ENCODE measurements around the gene THEMIS. TPM values are rescaled to one million over a fixed set of nuclear protein-coding genes. Genes with fewer than 3 reads are reported as not detected.
A peak's percentile ranks its signal among the peaks of the same experiment; 100 is the strongest.

THEMIS gene
- total RNA-seq, 1 donor = under 0.01 TPM

DNA sequence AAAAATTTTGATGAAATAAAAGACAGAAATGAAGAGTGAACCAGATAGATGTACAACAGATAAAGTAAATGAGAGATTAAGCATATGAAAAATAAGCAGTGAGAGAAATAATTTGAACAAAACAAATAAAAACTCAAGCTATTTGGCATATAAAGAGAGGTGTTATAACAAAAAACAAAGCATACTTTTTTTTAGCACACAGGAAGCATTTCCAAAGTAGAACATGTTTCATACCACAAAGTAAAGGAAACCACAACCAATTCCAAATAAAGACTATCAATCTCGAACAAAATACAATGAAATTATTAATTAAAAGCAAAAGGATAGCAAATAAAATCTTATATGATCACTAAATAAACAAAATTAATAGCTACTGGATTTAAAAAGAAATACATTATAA, 6.8 kb downstream of the THEMIS start:
- no peak overlapping the region for H2AFZ ChIP-seq (ENCODE audit: low read length)
- no peak for DNase-seq (ENCODE audit: insufficient read length, low spot score, missing footprints)
- no peaks in the 10 kb centered on the region for H3K4me1 ChIP-seq (ENCODE audit: insufficient read depth, low read length)
- no peaks in the 10 kb centered on the region for H3K36me3 ChIP-seq (ENCODE audit: insufficient read depth, low read length)
- H3K27me3 ChIP-seq (ENCODE audit: insufficient read depth, low read length) = no peaks in the 10 kb centered on the region
- no peak overlapping the region for H3K27ac ChIP-seq (ENCODE audit: low read depth, low read length)
- TF ChIP-seq, protein P1, sequence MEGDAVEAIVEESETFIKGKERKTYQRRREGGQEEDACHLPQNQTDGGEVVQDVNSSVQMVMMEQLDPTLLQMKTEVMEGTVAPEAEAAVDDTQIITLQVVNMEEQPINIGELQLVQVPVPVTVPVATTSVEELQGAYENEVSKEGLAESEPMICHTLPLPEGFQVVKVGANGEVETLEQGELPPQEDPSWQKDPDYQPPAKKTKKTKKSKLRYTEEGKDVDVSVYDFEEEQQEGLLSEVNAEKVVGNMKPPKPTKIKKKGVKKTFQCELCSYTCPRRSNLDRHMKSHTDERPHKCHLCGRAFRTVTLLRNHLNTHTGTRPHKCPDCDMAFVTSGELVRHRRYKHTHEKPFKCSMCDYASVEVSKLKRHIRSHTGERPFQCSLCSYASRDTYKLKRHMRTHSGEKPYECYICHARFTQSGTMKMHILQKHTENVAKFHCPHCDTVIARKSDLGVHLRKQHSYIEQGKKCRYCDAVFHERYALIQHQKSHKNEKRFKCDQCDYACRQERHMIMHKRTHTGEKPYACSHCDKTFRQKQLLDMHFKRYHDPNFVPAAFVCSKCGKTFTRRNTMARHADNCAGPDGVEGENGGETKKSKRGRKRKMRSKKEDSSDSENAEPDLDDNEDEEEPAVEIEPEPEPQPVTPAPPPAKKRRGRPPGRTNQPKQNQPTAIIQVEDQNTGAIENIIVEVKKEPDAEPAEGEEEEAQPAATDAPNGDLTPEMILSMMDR (IDR thresholded peaks at IDR 0.05; ENCODE audit: extremely low read depth, low read depth, low read length) = no peak
- no peaks in the 10 kb centered on the region for H3K9me3 ChIP-seq (ENCODE audit: low read depth, low read length)
- H3K4me2 ChIP-seq (ENCODE audit: insufficient read depth, low read length) = no peak overlapping the region
- no peaks in the 10 kb centered on the region for H3K79me2 ChIP-seq (ENCODE audit: insufficient read depth, low read length)
- no peak overlapping the region for H3K4me3 ChIP-seq (ENCODE audit: insufficient read depth, low read length)
- no peaks in the 10 kb centered on the region for H4K20me1 ChIP-seq (ENCODE audit: insufficient read depth, low read length)

- no peak overlapping the region for H3K27ac ChIP-seq (ENCODE audit: low read depth, low read length)
- no peaks in the 10 kb centered on the region for H3K79me2 ChIP-seq (ENCODE audit: insufficient read depth, low read length)
- DNase-seq (ENCODE audit: insufficient read length, low spot score, missing footprints) = no peak
- no peaks in the 10 kb centered on the region for H3K4me1 ChIP-seq (ENCODE audit: insufficient read depth, low read length)
- H3K36me3 ChIP-seq (ENCODE audit: insufficient read depth, low read length) = no peaks in the 10 kb centered on the region
- no peaks in the 10 kb centered on the region for H3K9me3 ChIP-seq (ENCODE audit: low read depth, low read length)
- H4K20me1 ChIP-seq (ENCODE audit: insufficient read depth, low read length) = no peaks in the 10 kb centered on the region
- H3K4me2 ChIP-seq (ENCODE audit: insufficient read depth, low read length) = no peak overlapping the region
- no peaks in the 10 kb centered on the region for H3K27me3 ChIP-seq (ENCODE audit: insufficient read depth, low read length)
- no peak overlapping the region for H3K4me3 ChIP-seq (ENCODE audit: insufficient read depth, low read length)
- TF ChIP-seq, protein P1 (IDR thresholded peaks at IDR 0.05; ENCODE audit: extremely low read depth, low read depth, low read length) = no peak
- H2AFZ ChIP-seq (ENCODE audit: low read length) = no peak overlapping the region
Observed at GRCh38 chr6:127893541-127893940, 7.3 kb downstream of the THEMIS start.

DNA sequence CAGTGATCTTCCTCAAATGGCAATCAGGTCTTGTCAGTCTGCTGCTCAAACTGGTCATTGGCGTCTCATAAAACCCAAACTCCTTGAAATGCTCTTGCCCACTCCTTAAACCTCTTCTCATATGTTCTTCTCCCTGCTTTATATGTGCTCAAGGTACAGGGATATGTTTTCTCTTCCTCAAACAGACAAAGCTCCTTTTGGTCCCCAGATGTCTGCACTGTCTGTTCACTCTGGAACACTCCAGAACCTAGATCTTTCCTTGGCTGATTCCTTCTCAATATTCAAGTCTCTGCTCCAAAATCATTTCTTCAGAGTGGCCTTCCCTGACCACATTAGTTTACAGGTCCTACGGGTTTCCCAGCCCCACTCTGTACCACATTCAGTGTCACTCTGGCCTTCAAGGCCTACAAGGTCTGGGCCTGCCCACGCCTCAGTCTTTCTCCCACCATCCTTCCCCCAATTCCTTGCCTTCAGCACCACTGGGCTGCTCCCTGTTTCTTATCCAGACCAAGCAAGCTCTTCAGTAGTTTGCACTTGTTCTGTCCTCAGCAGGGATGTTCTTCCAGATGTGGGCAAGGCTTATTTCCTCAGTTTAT, 9.0 kb downstream of the THEMIS start:
- Histone ChIP-seq H3K27me3 (ENCODE audit: insufficient read depth, low read length) (no peaks in the 10 kb centered on the region), H3K79me2 (ENCODE audit: insufficient read depth, low read length) (no peaks in the 10 kb centered on the region), H3K36me3 (ENCODE audit: insufficient read depth, low read length) (no peaks in the 10 kb centered on the region), H3K4me3 (ENCODE audit: insufficient read depth, low read length) (no peak overlapping the region), H4K20me1 (ENCODE audit: insufficient read depth, low read length) (no peaks in the 10 kb centered on the region), H3K4me1 (ENCODE audit: insufficient read depth, low read length) (no peaks in the 10 kb centered on the region), H3K27ac (ENCODE audit: low read depth, low read length) (no peak overlapping the region), H3K4me2 (ENCODE audit: insufficient read depth, low read length) (no peak overlapping the region), H2AFZ (ENCODE audit: low read length) (peak overlapping the region; percentile 24), H3K9me3 (ENCODE audit: low read depth, low read length) (no peaks in the 10 kb centered on the region)
- no peak for DNase-seq (ENCODE audit: insufficient read length, low spot score, missing footprints)
- TF ChIP-seq, protein P1 (IDR thresholded peaks at IDR 0.05; ENCODE audit: extremely low read depth, low read depth, low read length) = no peak

DNA sequence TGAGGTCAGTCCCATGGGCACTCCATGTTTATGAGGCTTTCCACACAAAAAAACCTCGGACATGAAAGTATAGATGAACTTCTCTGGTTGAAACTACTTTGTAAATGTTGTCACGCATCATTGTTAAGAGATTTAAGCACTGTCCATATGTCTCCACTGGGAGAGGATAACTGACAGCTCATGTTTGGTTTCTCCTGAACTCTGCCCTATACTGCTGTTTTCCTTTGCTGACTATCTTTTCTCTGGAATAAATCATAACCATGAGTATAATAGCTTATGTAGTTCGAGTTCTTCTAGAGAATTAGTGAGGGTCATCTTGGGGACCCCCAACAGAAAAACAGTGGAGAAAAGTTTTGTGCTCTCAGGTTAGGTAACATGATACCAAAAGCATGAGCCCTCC, 14.3 kb downstream of the THEMIS start:
- Histone ChIP-seq H2AFZ (ENCODE audit: low read length) (no peak overlapping the region), H3K27ac (ENCODE audit: low read depth, low read length) (no peak overlapping the region), H3K9me3 (ENCODE audit: low read depth, low read length) (no peaks in the 10 kb centered on the region), H3K4me2 (ENCODE audit: insufficient read depth, low read length) (no peak overlapping the region), H3K4me3 (ENCODE audit: insufficient read depth, low read length) (no peak overlapping the region), H4K20me1 (ENCODE audit: insufficient read depth, low read length) (no peaks in the 10 kb centered on the region), H3K79me2 (ENCODE audit: insufficient read depth, low read length) (no peaks in the 10 kb centered on the region), H3K27me3 (ENCODE audit: insufficient read depth, low read length) (no peaks in the 10 kb centered on the region), H3K4me1 (ENCODE audit: insufficient read depth, low read length) (no peaks in the 10 kb centered on the region), H3K36me3 (ENCODE audit: insufficient read depth, low read length) (no peaks in the 10 kb centered on the region)
- TF ChIP-seq, protein P1 (IDR thresholded peaks at IDR 0.05; ENCODE audit: extremely low read depth, low read depth, low read length) = no peak
- no peak for DNase-seq (ENCODE audit: insufficient read length, low spot score, missing footprints)
